Measurements from ENCODE around the gene BAHCC1. TPM values are rescaled to one million over a fixed set of nuclear protein-coding genes. Genes with fewer than 3 reads are reported as not detected.

Gene BAHCC1
- total RNA-seq, 1 donor from 2014 or later = 3.4 TPM

DNA sequence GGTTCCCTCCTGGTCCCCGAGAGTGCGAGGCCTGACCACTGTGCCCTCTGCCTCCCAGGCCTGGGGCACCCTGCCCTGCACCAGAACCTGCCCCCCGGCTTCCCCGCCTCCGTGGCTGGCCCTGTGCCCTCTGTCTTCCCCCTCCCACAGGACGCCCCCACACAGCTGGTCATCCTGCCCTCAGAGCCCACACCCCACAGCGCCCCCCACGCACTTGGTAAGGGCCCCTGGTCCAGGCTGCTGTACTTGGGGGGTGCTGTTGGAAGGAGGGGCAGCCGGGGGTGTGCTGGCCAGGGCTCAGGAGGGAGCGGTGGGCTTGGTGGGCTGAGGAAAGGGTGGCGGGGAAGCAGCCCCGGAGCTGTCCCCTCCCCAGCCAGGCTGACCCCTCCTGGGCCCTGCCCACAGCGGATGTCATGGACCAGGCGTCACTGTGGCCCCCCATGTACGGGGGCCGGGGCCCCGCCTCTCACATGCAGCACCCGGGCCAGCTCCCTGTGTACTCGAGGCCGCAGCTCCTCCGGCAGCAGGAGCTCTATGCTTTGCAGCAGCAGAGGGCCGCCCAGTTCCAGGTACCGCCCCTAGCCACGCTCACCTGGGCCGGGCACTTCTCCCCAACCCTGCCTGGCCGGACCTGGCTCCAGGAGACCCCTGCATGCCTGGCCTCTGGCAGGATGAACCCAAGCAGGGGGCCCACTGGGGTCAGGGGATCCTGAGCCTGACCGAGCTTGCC lies 49.5 kb downstream of the BAHCC1 start:
- Histone ChIP-seq H3K79me2 (ENCODE audit: low read depth) (no peaks in the 10 kb centered on the region), H3K4me1 (peaks cover 7% of the 10 kb centered on the region), H3K4me2 (no peak overlapping the region), H3F3A (ENCODE audit: low read depth) (no peaks in the 10 kb centered on the region), H3K9me3 (ENCODE audit: low read depth) (no peaks in the 10 kb centered on the region), H3K9ac (no peak overlapping the region), H3K36me3 (no peaks in the 10 kb centered on the region), H3K4me3 (no peak overlapping the region), H3K27me3 (no peaks in the 10 kb centered on the region), H3K27ac (no peak overlapping the region), H4K20me1 (ENCODE audit: low read depth) (peaks cover 14% of the 10 kb centered on the region), H2AFZ (replicated peaks) (no peak overlapping the region)
- TF ChIP-seq EZH2 (IDR thresholded peaks at IDR 0.05) (no peak), EZH2phosphoT487 (IDR thresholded peaks at IDR 0.05) (no peak)
- TF ChIP-seq, protein P1, sequence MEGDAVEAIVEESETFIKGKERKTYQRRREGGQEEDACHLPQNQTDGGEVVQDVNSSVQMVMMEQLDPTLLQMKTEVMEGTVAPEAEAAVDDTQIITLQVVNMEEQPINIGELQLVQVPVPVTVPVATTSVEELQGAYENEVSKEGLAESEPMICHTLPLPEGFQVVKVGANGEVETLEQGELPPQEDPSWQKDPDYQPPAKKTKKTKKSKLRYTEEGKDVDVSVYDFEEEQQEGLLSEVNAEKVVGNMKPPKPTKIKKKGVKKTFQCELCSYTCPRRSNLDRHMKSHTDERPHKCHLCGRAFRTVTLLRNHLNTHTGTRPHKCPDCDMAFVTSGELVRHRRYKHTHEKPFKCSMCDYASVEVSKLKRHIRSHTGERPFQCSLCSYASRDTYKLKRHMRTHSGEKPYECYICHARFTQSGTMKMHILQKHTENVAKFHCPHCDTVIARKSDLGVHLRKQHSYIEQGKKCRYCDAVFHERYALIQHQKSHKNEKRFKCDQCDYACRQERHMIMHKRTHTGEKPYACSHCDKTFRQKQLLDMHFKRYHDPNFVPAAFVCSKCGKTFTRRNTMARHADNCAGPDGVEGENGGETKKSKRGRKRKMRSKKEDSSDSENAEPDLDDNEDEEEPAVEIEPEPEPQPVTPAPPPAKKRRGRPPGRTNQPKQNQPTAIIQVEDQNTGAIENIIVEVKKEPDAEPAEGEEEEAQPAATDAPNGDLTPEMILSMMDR (IDR thresholded peaks at IDR 0.05) = no peak
- no peaks in the 10 kb centered on the region for H3K27me3 Mint-ChIP-seq (ENCODE audit: insufficient read depth, low read depth)
- no peak overlapping the region for H3K27ac Mint-ChIP-seq
- H3K36me3 Mint-ChIP-seq = peaks cover 6% of the 10 kb centered on the region
- H3K4me3 Mint-ChIP-seq = no peak overlapping the region
- H3K4me1 Mint-ChIP-seq = peaks cover 3% of the 10 kb centered on the region
- no peak for DNase-seq (ENCODE audit: low spot score)
- H3K9me3 Mint-ChIP-seq = no peaks in the 10 kb centered on the region

DNA sequence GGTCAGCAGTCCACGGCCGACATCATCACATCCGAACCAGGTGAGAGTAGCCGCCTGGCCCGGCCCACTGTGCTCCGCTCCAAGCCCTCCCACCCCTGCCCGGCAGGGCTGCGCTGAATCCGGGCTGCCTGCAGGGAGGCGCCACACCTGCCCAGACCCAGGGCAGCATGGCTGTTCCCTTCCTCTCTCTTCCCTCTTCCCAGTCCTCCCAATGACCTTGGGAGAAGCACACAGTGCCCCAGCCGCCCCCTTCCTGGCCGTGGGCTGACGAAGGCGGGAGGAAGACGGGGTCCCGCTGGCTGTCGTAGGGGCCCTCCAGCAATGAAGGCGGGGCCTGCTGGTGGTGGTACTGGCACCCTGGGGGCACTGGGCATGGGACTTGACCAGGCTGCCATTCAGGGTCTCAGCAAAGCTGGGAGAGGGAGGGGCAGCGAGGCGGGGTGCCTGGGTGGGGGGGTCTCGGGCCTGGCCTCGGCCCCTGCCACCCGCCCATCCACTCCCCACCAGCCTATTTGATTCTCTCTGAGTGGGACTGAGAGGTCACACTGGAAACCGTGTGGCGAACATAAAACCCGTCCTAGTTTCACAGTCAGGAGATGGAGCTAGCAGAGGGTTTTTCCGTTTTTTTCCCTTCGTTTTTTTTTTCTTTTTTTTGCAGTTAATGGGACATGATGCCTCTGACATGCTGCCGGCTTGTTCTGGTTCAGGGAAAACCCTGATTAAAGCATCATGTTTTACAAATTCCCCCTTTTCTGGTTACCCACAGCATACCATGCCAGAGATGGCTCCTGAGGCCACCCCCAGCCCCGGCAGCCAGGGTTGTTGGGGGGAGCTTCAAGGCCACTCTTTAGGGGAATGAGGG lies 50.6 kb downstream of the BAHCC1 start:
- Mint-ChIP-seq H3K4me1 (peaks cover 2% of the 10 kb centered on the region), H3K27ac (peak overlapping the region; percentile 86), H3K9me3 (no peaks in the 10 kb centered on the region), H3K4me3 (no peak overlapping the region), H3K36me3 (peaks cover 6% of the 10 kb centered on the region), H3K27me3 (ENCODE audit: insufficient read depth, low read depth) (no peaks in the 10 kb centered on the region)
- no peak overlapping the region for H3K9ac ChIP-seq
- H3K27me3 ChIP-seq = no peaks in the 10 kb centered on the region
- H3K4me3 ChIP-seq = no peak overlapping the region
- no peak overlapping the region for H2AFZ ChIP-seq (replicated peaks)
- H3K79me2 ChIP-seq (ENCODE audit: low read depth) = no peaks in the 10 kb centered on the region
- H3F3A ChIP-seq (ENCODE audit: low read depth) = no peaks in the 10 kb centered on the region
- no peak for DNase-seq (ENCODE audit: low spot score)
- no peak overlapping the region for H3K27ac ChIP-seq
- H3K4me1 ChIP-seq = no peaks in the 10 kb centered on the region
- TF ChIP-seq EZH2 (IDR thresholded peaks at IDR 0.05) (no peak), EZH2phosphoT487 (IDR thresholded peaks at IDR 0.05) (no peak)
- TF ChIP-seq, protein P1 (IDR thresholded peaks at IDR 0.05) = no peak
- peaks cover 4% of the 10 kb centered on the region for H4K20me1 ChIP-seq (ENCODE audit: low read depth)
- H3K4me2 ChIP-seq = no peak overlapping the region
- H3K36me3 ChIP-seq = no peaks in the 10 kb centered on the region
- no peaks in the 10 kb centered on the region for H3K9me3 ChIP-seq (ENCODE audit: low read depth)

DNA sequence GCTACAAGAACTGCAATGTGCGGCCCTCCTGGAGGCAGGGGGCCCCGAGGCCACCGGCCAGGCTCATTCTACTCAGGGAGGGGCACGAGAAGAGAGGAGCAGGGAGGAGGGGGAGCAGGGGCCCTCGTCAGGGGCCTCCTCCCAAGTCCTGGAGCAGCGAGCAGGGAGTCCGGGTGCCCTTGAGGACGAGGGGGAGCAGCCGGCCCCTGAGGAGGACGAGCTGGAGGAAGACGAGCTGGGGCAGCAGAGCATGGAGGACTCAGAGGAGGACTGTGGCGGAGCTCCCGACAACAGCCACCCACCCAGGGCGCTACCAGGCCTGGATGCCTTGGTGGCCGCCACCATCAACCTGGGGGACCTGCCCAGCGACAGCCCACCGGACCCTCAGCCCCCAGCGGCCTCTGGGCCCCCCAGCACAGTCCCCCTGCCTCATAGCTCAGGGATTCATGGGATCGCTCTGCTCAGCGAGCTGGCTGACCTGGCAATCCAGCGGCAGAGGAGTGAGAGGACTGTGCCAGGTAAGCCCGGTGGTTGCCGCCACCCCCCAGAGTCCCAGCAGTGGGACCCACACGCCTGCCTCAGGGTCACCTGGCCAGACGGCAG lies 52.2 kb downstream of the BAHCC1 start:
- Mint-ChIP-seq H3K27me3 (ENCODE audit: insufficient read depth, low read depth) (no peaks in the 10 kb centered on the region), H3K4me3 (no peak overlapping the region), H3K4me1 (no peaks in the 10 kb centered on the region), H3K36me3 (peaks cover 6% of the 10 kb centered on the region), H3K27ac (no peak overlapping the region), H3K9me3 (no peaks in the 10 kb centered on the region)
- Histone ChIP-seq H3K4me3 (no peak overlapping the region), H3K4me1 (no peaks in the 10 kb centered on the region), H3K79me2 (ENCODE audit: low read depth) (no peaks in the 10 kb centered on the region), H4K20me1 (ENCODE audit: low read depth) (no peaks in the 10 kb centered on the region), H3K27ac (no peak overlapping the region), H3K9me3 (ENCODE audit: low read depth) (no peaks in the 10 kb centered on the region), H2AFZ (replicated peaks) (no peak overlapping the region), H3K9ac (no peak overlapping the region), H3K4me2 (no peak overlapping the region), H3K27me3 (no peaks in the 10 kb centered on the region), H3K36me3 (no peaks in the 10 kb centered on the region), H3F3A (ENCODE audit: low read depth) (no peaks in the 10 kb centered on the region)
- no peak for TF ChIP-seq EZH2phosphoT487 (IDR thresholded peaks at IDR 0.05)
- no peak for TF ChIP-seq EZH2 (IDR thresholded peaks at IDR 0.05)
- TF ChIP-seq, protein P1 (IDR thresholded peaks at IDR 0.05) = no peak
- no peak for DNase-seq (ENCODE audit: low spot score)

All from neural progenitor cell (in vitro differentiated cells).